Liver (tissue), 3 donors: Measurements from ENCODE around the gene SALL1.

Experiments used
- ATF3 ChIP-seq: IDR thresholded peaks from 2 replicates; pipeline ENCODE4 v1.6.1; 2016; ENCODE audit warnings: antibody characterized with exemption
- CTCF ChIP-seq: fragments of 150-350 bp; IDR thresholded peaks from 2 replicates; pipeline ENCODE4 v1.5.1; 2017; ENCODE audit warnings: improper control_type of control experiment, low read depth, low read length; ENCODE audit not compliant: missing input control
- EGR1 ChIP-seq, 2 donors: IDR thresholded peaks; 2 replicates each; pipeline ENCODE4 v1.6.1; 2016 to 2018; ENCODE audit warnings: antibody characterized with exemption in 2 of 2, low read depth in 2 of 2
- FOXA1 ChIP-seq: IDR thresholded peaks from 2 replicates; pipeline ENCODE4 v1.6.1; 2016; ENCODE audit warnings: antibody characterized with exemption
- NR2F2 ChIP-seq: IDR thresholded peaks from 2 replicates; pipeline ENCODE4 v1.6.1; 2016; ENCODE audit warnings: antibody characterized with exemption
- RAD21 ChIP-seq, 2 donors: IDR thresholded peaks; 2 replicates each; pipeline ENCODE4 v1.6.1; 2016; ENCODE audit warnings: antibody characterized with exemption in 2 of 2, mild to moderate bottlenecking in 2 of 2
- REST ChIP-seq: IDR thresholded peaks from 2 replicates; pipeline ENCODE4 v1.6.1; 2016; ENCODE audit warnings: antibody characterized with exemption, mild to moderate bottlenecking
- TAF1 ChIP-seq: conservative IDR thresholded peaks from 2 replicates; pipeline ENCODE4 v1.6.1; 2016; ENCODE audit warnings: antibody characterized with exemption, mild to moderate bottlenecking
- ZBTB33 ChIP-seq: IDR thresholded peaks from 2 replicates; pipeline ENCODE4 v1.6.1; 2016; ENCODE audit warnings: antibody characterized with exemption
- donor health status: healthy.
- donor health status: healthy.

- TF ChIP-seq CTCF (no peak), TAF1 (no peak), EGR1 (IDR thresholded peaks at IDR 0.05; ENCODE audit: low read depth in 2 of 2) (no peak), ZBTB33 (no peak), REST (no peak), ATF3 (no peak), FOXA1 (no peak), RAD21 (IDR thresholded peaks at IDR 0.05) (no peak), NR2F2 (no peak)
Measured at GRCh38 chr16:51150888-51151320, at the start of gene SALL1.
